Measurements from ENCODE around the gene PSMB2.

DNA sequence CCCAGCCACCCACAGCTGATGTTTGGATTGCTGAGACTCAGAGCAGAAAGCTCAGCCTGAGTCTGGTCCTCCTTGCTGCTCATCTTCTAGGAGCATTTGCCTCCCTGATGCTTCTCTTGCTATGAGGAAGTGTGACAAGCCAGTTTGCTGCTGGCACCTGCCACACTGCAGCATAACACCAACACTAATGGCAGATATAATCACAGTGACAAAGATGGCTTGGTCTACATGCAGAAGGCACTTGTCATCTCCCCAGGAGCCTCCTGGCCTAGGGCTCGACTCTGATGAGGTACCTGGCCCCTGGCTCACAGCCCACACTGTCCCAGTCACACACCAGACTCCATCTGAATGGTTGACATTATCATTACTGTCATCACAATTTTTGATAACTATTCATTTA, 13.9 kb upstream of the PSMB2 start:
- TF ChIP-seq, protein P1, sequence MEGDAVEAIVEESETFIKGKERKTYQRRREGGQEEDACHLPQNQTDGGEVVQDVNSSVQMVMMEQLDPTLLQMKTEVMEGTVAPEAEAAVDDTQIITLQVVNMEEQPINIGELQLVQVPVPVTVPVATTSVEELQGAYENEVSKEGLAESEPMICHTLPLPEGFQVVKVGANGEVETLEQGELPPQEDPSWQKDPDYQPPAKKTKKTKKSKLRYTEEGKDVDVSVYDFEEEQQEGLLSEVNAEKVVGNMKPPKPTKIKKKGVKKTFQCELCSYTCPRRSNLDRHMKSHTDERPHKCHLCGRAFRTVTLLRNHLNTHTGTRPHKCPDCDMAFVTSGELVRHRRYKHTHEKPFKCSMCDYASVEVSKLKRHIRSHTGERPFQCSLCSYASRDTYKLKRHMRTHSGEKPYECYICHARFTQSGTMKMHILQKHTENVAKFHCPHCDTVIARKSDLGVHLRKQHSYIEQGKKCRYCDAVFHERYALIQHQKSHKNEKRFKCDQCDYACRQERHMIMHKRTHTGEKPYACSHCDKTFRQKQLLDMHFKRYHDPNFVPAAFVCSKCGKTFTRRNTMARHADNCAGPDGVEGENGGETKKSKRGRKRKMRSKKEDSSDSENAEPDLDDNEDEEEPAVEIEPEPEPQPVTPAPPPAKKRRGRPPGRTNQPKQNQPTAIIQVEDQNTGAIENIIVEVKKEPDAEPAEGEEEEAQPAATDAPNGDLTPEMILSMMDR (IDR thresholded peaks at IDR 0.05): no peak
- no peak for TF ChIP-seq POLR2A (IDR thresholded peaks at IDR 0.05)
- TF ChIP-seq POLR2AphosphoS5 (IDR thresholded peaks at IDR 0.05; ENCODE audit: insufficient read depth in 1 of 2, low read depth in 1 of 2): no peak
